PC-9 (cell line): Measurements from ENCODE around the gene ISG20.

Experiments
- CTCF ChIP-seq: fragments of 200-600 bp; sonication (generic); conservative IDR thresholded peaks from 2 replicates; pipeline ENCODE4 v1.6.1; 2017; ENCODE audit warnings: mixed run types, antibody characterized with exemption, mild to moderate bottlenecking, moderate library complexity
- EZH2 ChIP-seq: fragments of 200-600 bp; sonication (generic); IDR thresholded peaks from 2 replicates; pipeline ENCODE4 v1.8.0; 2017; ENCODE audit warnings: antibody characterized with exemption, low read depth

- no peak for TF ChIP-seq CTCF
- no peak for TF ChIP-seq EZH2
Measured at GRCh38 chr15:88623632-88624031, 15.2 kb upstream of the ISG20 start.
